IMR-90 (cell line): ENCODE measurements around the gene OVCA2. TPM values are rescaled to one million over a fixed set of nuclear protein-coding genes. Genes with fewer than 3 reads are reported as not detected.
A peak's percentile ranks its signal among the peaks of the same experiment; 100 is the strongest.

Source experiments
- ATAC-seq: fragments of 200-7000 bp; cut with Tn5 transposase; 2 replicates; pipeline ENCODE4 v1.9.1; 2020; ENCODE audit warnings: low read depth, mild to moderate bottlenecking, moderate library complexity
- BruUV-seq: library from RNA; stranded (reverse); fragments of 400-500 nt; replicated peaks from 2 replicates; lab custom pipeline; 2021; lab: Mats Ljungman, UMichigan
- CTCF ChIA-PET: fragments of 300-600 bp; formaldehyde crosslinking; extraction: SDS; loops from one replicate; lab custom pipeline; 2021; ENCODE audit warnings: antibody characterized with exemption; lab: Yijun Ruan, JAX
- POLR2A ChIA-PET: fragments of 300-600 bp; sonication (Branson Sonifier 250); formaldehyde crosslinking; loops from one replicate; lab custom pipeline; 2022; ENCODE audit warnings: antibody characterized with exemption; ENCODE audit not compliant: unreplicated experiment; lab: Charles Lee
- DNase-seq: peaks from one replicate; pipeline ENCODE4 v3.0.0; 2013
- H2AFZ ChIP-seq: replicated peaks from 2 replicates; pipeline ENCODE3; 2013; ENCODE audit warnings: low read length, mild to moderate bottlenecking; ENCODE audit not compliant: poor library complexity
- H2AK5ac ChIP-seq: 2 replicates; pipeline ENCODE4 v1.6.1; 2013; ENCODE audit warnings: low read depth, low read length, inconsistent platforms
- H2AK9ac ChIP-seq: replicated peaks from 2 replicates; pipeline ENCODE3; 2013; ENCODE audit warnings: mild to moderate bottlenecking, low read depth, low read length, moderate library complexity; ENCODE audit not compliant: poor library complexity
- H2BK120ac ChIP-seq: 2 replicates; pipeline ENCODE4 v1.6.1; 2013; ENCODE audit warnings: low read depth, low read length, inconsistent platforms
- H2BK15ac ChIP-seq: 3 replicates; pipeline ENCODE4 v1.6.1; 2013; ENCODE audit warnings: low read depth, low read length, inconsistent platforms
- H2BK20ac ChIP-seq: 2 replicates; pipeline ENCODE4 v1.6.1; 2013; ENCODE audit warnings: low read depth, mild to moderate bottlenecking, inconsistent platforms, low read length, moderate library complexity
- H2BK5ac ChIP-seq: 2 replicates; pipeline ENCODE4 v1.6.1; 2013; ENCODE audit warnings: mild to moderate bottlenecking, low read depth, low read length, inconsistent platforms; ENCODE audit not compliant: poor library complexity, severe bottlenecking
- H3K14ac ChIP-seq: replicated peaks from 2 replicates; pipeline ENCODE4 v1.6.1; 2013; ENCODE audit warnings: low read depth, low read length, inconsistent platforms
- H3K18ac ChIP-seq: 2 replicates; pipeline ENCODE4 v1.6.1; 2013; ENCODE audit warnings: low read depth, low read length, control low read depth
- H3K23ac ChIP-seq: 2 replicates; pipeline ENCODE4 v1.6.1; 2013; ENCODE audit warnings: low read depth, low read length, inconsistent platforms
- H3K27ac ChIP-seq: 2 replicates; pipeline ENCODE4 v1.5.1; 2013; ENCODE audit warnings: mild to moderate bottlenecking, control low read depth, low read length; ENCODE audit not compliant: insufficient read depth
- H3K27me3 ChIP-seq: 2 replicates; pipeline ENCODE4 v1.6.1; 2013; ENCODE audit warnings: low read length; ENCODE audit not compliant: control insufficient read depth, insufficient read depth
- H3K36me3 ChIP-seq: 2 replicates; pipeline ENCODE4 v1.6.1; 2013; ENCODE audit warnings: low read length, mixed read lengths; ENCODE audit not compliant: control insufficient read depth, insufficient read depth
- H3K4ac ChIP-seq: 2 replicates; pipeline ENCODE4 v1.6.1; 2013; ENCODE audit warnings: low read depth, low read length, inconsistent platforms
- H3K4me1 ChIP-seq: 2 replicates; pipeline ENCODE4 v1.6.1; 2013; ENCODE audit warnings: low read length, mixed read lengths; ENCODE audit not compliant: control insufficient read depth, insufficient read depth
- H3K4me2 ChIP-seq: 2 replicates; pipeline ENCODE4 v1.6.1; 2013; ENCODE audit warnings: low read depth, mild to moderate bottlenecking, control low read depth, low read length, moderate library complexity
- H3K4me3 ChIP-seq: 2 replicates; pipeline ENCODE4 v1.5.1; 2013; ENCODE audit warnings: low read depth, mild to moderate bottlenecking, control low read depth, low read length, moderate library complexity; ENCODE audit not compliant: insufficient read depth
- H3K56ac ChIP-seq: 2 replicates; pipeline ENCODE4 v1.6.1; 2013; ENCODE audit warnings: low read length, inconsistent platforms; ENCODE audit not compliant: insufficient read depth; ENCODE audit errors: extremely low read depth
- H3K79me1 ChIP-seq, 2 experiments: 2 replicates each; pipeline ENCODE4 v1.6.1; 2013; ENCODE audit warnings: low read length in 2 of 2, inconsistent platforms in 1 of 2, low read depth in 1 of 2
- H3K9ac ChIP-seq: 2 replicates; pipeline ENCODE4 v1.6.1; 2013; ENCODE audit warnings: low read depth, low read length, control low read depth
- H3K9me1 ChIP-seq: 2 replicates; pipeline ENCODE4 v1.6.1; 2013; ENCODE audit warnings: low read length, inconsistent platforms; ENCODE audit not compliant: insufficient read depth
- H3K9me3 ChIP-seq: 2 replicates; pipeline ENCODE4 v1.6.1; 2013; ENCODE audit warnings: low read length; ENCODE audit not compliant: control insufficient read depth, insufficient read depth
- H4K20me1 ChIP-seq: 2 replicates; pipeline ENCODE4 v1.6.1; 2013; ENCODE audit warnings: low read length, inconsistent platforms; ENCODE audit not compliant: insufficient read depth
- H4K5ac ChIP-seq: 2 replicates; pipeline ENCODE4 v1.6.1; 2013; ENCODE audit warnings: mild to moderate bottlenecking, low read depth, low read length, control low read depth
- H4K8ac ChIP-seq, 2 experiments: 2 replicates each; pipeline ENCODE4 v1.6.1; 2013; ENCODE audit warnings: low read depth in 2 of 2, low read length in 2 of 2, control low read depth in 1 of 2, inconsistent platforms in 1 of 2
- H4K91ac ChIP-seq: 2 replicates; pipeline ENCODE4 v1.6.1; 2013; ENCODE audit warnings: low read depth, low read length, inconsistent platforms; ENCODE audit not compliant: insufficient read depth
- POLR2A ChIP-seq: IDR thresholded peaks from 2 replicates; pipeline ENCODE4 v1.6.1; 2012; ENCODE audit warnings: mild to moderate bottlenecking, low read depth, low read length
- SMC3 ChIP-seq: fragments of 150-350 bp; IDR thresholded peaks from 2 replicates; pipeline ENCODE4 v1.6.1; 2016; ENCODE audit warnings: low read depth, mild to moderate bottlenecking, antibody characterized with exemption, low read length, moderate library complexity
- WGBS, 2 experiments: methylation state at CpG; one replicate each; pipeline versions ENCODE4 v1.1.5 to v1.1.7; 2013; ENCODE audit warnings: missing lambda C conversion rate in 2 of 2; ENCODE audit not compliant: insufficient read length in 1 of 2; ENCODE audit errors: extremely low coverage in 2 of 2; 5-methylcytosine and 5-hydroxymethylcytosine counted together
- dilution Hi-C: fragments of 300-500 bp; cut with HindIII; formaldehyde crosslinking; loops from one replicate; pipeline ENCODE4 v1.14.3; 2018; ENCODE audit warnings: low sequenced_read_pairs; ENCODE audit not compliant: unreplicated experiment
- in situ Hi-C: fragments of 300-500 bp; cut with MboI; formaldehyde crosslinking; loops from 3 replicates; pipeline ENCODE4 v1.14.3; 2019; ENCODE audit warnings: low sequenced_read_pairs, inconsistent platforms, mixed read lengths
- intact Hi-C: fragments of 100-400 bp; cut with micrococcal nuclease; formaldehyde crosslinking; loops from 2 replicates; pipeline ENCODE4 v1.10.0; 2022
- polyA plus RNA-seq, 3 experiments: library from polyadenylated mRNA; depleted of rRNA; stranded (reverse); fragments of >200 nt; gene quantifications; 2 replicates each; pipeline ENCODE4 v1.2.3, GENCODE V29; 2012; ENCODE audit warnings: low replicate concordance in 1 of 3
- total RNA-seq: library from RNA; depleted of rRNA; stranded (reverse); fragments of >200 nt; gene quantifications from 2 replicates; pipeline ENCODE4 v1.2.3, GENCODE V29; 2012

Gene OVCA2
- total and polyA plus RNA-seq, 2 of the 4 experiments (the other 2 are of a cell fraction): 38.7 to 46.9 TPM

- ChIA-PET POLR2A (interaction anchor here (0.9 kb wide), 1 partner anchor 28 kb away, joined by 5 read pairs; no protein-coding TSS in a partner anchor), CTCF (interaction anchor here (0.7 kb wide), 1 partner anchor 181 kb away, joined by 3 read pairs; no protein-coding TSS in a partner anchor)
- Histone ChIP-seq H4K8ac (peak overlapping the region; percentile 60 to 84; a peak in 3 of 4 replicates), H3K23ac (peak overlapping the region; percentile 73), H2AK5ac (peak overlapping the region; percentile 95), H2AFZ (no peak overlapping the region), H2BK15ac (0 out of 3 replicates have a peak overlapping the region, but pooled peaks have one; percentile 72), H4K91ac (peak overlapping the region; percentile 90), H3K14ac (peak overlapping the region; percentile 85), H3K27ac (peak overlapping the region; percentile 85), H3K56ac (peak overlapping the region; percentile 40; the same call in 1 of the 2 replicates), H3K4me2 (no peak overlapping the region), H3K4ac (peak overlapping the region; percentile 90), H4K5ac (peak overlapping the region; percentile 88), H4K20me1 (peaks cover 6% of the 10 kb centered on the region; the same call in 1 of the 2 replicates), H3K4me3 (no peak overlapping the region), H3K18ac (peak overlapping the region; percentile 94), H3K4me1 (peaks cover 76% of the 10 kb centered on the region), H2BK20ac (no peak overlapping the region; the same call in 1 of the 2 replicates), H3K27me3 (no peaks in the 10 kb centered on the region), H2BK5ac (peak overlapping the region; percentile 95), H2AK9ac (no peak overlapping the region), H3K9me1 (peaks cover 41% of the 10 kb centered on the region), H2BK120ac (peak overlapping the region; percentile 99), H3K36me3 (peaks cover 56% of the 10 kb centered on the region), H3K9ac (peak overlapping the region; percentile 41; the same call in 1 of the 2 replicates), H3K79me1 (peaks cover 29 to 88% of the 10 kb centered on the region in 2 experiments), H3K9me3 (no peaks in the 10 kb centered on the region)
- TF ChIP-seq SMC3 (no peak), POLR2A (peak; percentile 57; the same call in 1 of the 2 replicates)
- dilution Hi-C loops: no loop called here
- no TSS peak for BruUV-seq
- peak; percentile 72 for DNase-seq
- in situ Hi-C loops: loop anchor here (10.0 kb wide), 1 partner anchor 111 kb away; no protein-coding TSS in a partner anchor
- WGBS, 2 experiments: 86% methylated on average over 6 of the region's 16 CpGs; no CpG with 5 or more reads in 1 of the 2 experiments
- ATAC-seq: no peak
- intact Hi-C loops: no loop called here
These were observed 21.7 kb downstream of the OVCA2 start for GRCh38 chr17:2063261-2064146.
